Measurements from ENCODE around the gene HNRNPH2.

HNRNPH2 gene

DNA sequence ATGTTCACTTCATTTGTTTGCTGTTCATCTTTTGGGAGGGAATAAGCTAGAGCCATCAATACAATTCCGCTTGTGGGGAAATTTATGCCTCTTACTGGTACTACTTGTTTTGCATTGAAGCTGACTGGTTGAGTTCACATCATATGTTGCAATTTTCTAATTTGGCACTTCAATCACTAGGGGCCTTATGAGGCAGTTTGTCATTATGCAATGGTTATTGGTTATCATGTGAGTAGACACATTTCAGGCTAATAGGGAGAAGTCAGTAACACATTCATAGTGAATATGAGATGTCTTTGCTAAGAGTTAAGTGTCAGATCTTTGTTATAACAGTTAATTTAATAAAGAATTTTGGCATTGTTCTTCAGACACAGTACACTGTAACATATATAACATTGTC, 12.2 kb upstream of the HNRNPH2 start:
- no peak for DNase-seq (ENCODE audit: low read depth, low spot score)

DNA sequence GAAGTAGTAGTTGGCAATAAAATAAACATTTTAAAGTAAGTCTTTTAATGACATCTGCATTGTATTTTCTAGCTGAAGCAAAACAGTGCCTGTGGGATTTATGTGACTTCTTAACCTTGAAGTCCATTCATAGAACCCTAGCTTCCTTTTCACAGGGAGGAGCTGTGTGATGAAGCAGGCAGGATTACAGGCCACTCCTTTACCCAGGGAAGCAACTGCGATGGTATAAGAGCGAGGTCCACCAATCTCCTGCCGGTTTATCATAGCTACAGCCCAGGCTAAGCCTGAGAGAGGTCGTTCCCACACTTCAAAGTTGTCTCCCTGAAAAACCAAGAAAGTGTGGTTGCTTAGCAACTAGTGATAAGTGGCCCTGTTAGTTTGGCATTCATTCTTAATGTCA, 10.2 kb upstream of the HNRNPH2 start:
- no peak for DNase-seq (ENCODE audit: low read depth, low spot score)

DNA sequence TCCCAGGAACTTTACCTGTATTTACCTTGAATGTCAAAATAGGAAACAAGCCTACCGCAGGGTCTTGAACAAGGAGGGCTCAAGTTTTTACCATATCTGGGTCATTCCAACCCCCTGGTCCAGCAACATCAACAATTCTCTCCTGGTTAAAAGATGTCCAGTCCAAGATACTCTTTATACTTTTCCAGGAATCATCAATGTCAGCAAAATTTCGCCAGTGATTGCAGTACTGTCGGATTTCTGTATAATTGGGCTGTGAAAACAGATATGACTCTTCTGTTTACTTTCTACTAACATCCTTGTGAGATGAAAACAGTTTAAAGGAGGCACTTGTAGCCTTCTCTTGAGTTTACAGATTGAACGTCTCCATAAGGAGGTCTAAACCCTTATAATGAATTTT, 9.3 kb upstream of the HNRNPH2 start:
- no peak for DNase-seq (ENCODE audit: low read depth, low spot score)

DNA sequence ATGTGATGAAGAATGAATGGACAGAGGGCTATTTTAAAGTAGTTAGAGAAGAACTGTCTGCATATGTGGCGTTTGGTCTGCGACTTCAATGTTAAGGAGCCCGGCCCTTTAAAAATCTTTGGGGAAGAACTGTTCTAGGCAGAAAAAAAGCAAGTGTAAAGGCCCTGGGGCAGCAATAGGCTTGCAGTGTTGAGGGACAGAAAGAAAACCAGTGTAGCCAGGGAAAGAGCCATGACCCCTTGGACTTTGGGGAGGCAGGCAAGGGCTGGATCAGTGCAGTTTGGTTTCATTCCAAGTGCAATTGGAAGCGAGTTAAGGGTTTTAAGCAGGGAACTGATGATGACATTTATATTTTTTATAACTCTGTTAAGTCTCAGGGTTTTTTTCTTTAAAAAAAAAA, 8.2 kb upstream of the HNRNPH2 start:
- DNase-seq (ENCODE audit: low read depth, low spot score) = no peak

DNA sequence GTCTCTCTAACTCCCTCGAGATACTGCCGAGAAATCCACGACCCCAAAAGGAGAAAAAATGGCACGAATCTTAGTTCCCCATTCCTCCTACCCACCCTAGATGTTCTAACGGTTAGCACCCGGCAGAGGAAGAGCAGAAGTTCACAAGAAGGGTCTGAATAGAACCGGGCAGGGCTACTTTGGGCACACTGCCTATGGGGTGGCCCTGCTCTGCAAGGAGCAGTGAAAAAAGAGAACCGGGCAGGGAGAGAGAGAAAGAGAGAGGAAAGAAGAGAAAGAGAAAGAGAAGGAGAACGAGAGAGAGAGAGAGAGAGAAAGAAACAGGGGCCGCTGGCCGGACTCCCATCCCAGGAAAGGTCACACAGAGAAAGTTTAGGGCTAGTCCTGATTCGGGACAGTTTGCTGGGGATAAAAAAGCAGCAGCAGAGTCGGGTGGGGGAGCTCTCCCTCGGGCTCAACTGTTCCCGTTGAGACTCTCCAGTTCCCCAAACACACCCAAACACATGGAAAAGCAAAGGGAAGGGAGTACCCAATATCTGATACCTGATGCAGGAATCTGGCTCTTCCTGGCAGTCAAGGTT, 765 bp upstream of the HNRNPH2 start:
- no peak for DNase-seq (ENCODE audit: low read depth, low spot score)

DNA sequence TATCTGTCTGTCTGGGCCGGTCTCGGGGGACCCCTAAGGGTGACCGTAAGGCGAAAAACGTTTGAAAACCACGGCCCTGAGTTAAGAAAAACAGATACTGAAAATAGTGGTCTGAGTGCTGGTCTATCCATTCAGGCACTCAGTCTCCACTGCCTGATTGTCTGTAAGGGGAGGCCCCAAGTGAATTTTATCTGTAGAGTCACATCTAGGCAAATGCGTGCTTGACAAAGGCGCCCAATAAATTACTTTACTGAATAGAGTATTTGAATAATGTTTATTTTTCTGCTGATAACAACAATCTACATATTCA, 465 bp downstream of the HNRNPH2 start:
- DNase-seq (ENCODE audit: low read depth, low spot score) = no peak

DNA sequence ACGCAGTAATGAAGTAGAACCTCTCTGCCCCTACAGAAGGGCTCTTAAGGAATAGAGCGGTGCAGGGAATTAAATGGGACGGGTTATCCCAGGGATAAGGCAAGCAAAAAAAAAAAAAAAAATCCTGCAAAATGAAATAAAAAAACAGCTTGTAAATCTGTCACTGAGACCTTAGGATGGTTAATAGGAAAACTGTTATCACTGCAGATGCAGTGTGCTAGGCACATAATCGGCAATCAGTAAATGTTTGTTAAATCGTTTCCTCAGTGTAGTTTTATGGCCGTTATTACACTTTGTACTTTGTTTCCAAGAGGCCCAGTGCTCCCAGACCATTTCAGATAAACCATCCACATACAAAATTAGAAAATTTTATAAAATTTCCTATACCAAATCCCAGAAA, 1.0 kb downstream of the HNRNPH2 start:
- no peak for DNase-seq (ENCODE audit: low read depth, low spot score)

DNA sequence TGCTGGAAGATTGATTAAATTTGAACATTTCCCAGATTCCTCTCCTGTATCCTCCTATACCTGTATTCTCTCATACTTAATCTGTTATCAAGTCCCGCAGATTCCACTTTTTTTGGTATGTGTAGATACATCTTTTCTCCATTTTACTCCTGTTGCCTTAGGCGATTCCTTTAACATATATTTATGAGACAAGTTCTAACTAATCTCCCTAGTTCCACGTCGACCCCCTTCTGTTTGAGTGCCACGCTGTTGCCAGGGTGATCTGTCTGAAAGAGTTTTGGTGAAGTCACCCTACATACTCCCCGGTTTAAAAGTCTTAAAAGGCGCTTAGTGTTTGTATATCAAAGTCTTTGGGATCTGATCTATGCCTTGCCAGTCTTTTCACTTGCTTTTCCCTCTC, 2.4 kb downstream of the HNRNPH2 start:
- no peak for DNase-seq (ENCODE audit: low read depth, low spot score)

DNA sequence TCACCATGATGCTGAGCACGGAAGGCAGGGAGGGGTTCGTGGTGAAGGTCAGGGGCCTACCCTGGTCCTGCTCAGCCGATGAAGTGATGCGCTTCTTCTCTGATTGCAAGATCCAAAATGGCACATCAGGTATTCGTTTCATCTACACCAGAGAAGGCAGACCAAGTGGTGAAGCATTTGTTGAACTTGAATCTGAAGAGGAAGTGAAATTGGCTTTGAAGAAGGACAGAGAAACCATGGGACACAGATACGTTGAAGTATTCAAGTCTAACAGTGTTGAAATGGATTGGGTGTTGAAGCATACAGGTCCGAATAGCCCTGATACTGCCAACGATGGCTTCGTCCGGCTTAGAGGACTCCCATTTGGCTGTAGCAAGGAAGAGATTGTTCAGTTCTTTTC, 4.0 kb downstream of the HNRNPH2 start:
- DNase-seq (ENCODE audit: low read depth, low spot score) = no peak

DNA sequence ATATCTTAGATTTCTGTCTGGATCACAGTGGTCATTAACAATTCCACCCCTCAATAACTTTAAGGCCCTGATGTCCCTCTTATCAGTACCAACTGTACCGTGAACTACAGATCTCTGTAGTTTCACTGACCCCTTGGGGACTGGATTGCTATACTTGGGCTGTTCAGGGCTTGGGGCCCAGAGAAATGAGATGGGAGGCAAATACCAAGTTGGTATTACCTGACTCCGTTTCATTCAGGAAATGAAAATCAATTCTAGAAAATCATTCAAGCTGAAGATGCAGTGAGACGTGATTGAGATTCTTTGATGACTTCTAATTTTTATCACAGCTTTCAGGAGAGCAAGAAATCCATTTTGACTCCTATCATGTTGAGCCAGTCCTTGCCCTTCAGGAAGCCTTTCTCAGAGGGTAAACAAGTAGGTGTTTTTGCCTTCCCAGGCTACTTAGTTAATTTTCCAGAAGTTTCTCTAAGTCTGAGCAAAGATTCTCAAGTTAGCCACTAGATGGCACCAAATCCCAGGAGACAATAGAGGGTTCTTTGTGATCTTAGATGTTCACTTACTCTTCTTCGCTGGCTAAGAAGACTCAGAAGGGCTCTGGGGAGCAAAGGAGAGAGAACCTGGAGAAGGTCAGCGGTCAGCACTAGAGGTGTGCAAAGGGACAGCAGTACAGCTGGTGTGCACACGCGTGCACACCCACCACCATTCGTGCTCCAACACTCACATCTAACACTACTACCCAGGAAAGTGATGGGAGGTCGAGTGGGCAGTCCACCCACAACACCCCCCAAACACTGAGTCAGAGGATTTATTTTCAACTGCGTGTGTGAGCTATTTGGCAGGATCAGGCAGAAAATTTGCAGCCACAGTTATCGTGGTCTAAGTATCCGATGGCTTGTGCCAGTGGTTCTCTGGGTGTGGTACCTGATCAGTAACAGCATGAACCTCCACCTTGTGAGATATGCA, 7.4 kb downstream of the HNRNPH2 start:
- DNase-seq (ENCODE audit: low read depth, low spot score) = no peak

DNA sequence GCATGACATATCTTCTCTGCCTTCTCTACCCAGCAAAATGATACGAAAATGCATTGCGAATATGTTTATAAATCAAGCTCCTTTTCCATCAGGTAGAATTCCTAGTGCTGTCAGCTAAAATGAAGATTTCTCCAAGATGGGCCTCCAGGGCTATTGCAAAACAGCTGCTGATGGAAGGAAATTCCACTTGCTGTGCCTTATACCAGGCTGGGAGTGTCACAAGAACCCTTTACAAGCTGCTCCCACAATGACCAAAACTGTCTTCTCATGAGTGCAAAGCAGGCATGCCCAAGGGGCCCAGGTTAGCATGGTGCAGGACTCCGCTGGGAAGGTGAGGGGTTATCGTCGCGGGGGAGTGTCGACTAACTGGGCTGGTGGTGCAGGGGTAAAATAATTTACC, 8.7 kb downstream of the HNRNPH2 start:
- no peak for DNase-seq (ENCODE audit: low read depth, low spot score)

DNA sequence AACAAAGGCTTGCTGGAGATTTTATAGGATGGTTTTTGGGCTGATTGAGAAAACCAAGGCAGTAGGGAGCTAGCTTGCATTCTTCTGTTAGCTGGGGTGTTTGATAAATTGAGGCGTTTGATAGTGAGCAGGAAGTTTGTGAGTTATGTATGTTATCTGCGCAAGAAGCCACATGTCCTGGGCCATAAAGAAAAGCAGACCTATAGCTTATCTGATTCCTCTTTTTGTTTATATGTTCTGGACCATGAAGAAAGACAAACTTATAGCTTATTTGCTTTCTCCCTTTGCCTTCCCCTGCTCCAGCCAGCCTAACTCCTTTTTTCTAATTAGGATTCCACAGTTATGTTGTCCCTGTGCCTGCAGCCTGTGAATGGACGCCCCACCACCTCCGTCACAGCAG, 9.2 kb downstream of the HNRNPH2 start:
- DNase-seq (ENCODE audit: low read depth, low spot score) = no peak

DNA sequence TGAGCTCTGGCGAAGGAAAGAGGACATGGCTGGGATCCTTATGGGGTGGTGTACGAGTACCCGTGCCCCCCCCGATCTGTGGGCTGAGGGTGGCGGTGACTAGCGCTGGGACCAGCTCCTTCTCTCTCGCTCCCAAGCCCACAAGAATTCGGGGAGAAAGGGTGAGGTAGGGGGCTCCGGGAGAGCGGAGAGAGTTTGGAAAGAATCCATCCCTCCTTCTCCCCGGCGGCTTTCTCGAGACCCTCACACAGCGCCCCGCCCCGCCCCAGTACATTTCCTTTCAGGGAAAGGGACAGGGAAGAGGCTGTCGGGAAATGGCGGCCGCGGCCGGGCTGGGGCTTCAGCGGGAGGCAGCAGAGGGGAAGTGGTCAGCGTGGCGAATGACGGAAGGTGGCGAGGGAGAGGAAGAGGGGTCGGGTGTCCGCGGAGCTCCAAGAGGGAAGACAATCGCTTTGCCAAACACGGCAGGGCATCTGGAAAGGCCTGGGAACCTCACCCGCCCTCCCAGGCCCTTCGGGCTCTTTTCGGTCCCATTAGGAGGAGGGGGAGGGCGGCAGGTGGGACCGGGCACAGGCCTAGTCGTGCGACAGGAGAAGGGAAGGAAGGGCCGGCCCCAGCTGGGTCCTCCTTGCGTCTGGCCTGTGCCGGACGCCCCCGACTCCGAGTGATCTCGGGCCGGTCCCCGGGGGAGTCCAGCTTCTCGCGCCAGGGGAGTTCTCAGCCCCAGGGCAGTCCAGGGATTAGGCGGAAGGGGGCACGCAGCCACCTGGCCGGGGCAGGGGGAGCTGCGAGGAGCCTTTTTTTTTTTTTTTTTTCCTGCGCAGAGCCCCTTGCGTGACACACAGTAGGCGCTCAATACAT, 10.2 kb downstream of the HNRNPH2 start:
- DNase-seq (ENCODE audit: low read depth, low spot score) = no peak

DNA sequence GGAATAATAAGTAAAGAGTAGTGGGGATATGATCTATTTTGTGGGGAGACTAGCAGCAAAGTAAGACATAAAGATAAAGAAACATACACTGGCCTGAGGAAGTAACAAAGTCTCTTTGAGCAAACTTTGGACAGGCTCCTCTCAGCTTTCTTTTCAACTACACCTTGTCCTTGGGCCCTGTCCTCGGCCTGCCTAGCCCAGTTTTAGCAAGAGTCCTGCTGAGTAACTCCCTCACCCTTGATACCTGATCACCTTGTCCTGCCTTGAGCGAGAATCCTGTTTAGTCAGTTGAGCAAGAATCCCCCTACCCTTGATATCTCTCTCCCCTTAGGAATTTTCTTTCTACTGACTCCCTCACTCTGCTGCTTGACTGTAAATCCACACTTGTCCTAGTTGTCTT, 11.5 kb downstream of the HNRNPH2 start:
- no peak for DNase-seq (ENCODE audit: low read depth, low spot score)

DNA sequence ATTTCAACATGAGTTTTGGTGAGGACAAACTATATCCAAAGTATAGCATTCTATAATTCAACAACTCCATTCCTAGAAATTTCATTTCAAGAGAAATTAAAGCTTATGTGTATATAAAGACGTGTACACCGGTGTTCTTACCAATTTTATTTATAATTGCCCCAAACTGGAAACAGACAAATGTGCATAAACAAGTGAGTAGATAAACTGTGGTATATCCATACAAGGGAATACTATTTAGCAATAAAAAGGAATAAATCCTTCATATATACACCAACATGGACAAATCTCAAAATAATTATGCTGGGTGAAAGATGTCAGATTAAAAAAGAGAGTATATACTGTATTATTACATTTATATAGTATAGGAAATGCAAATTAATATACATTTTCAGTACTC, 19.9 kb downstream of the HNRNPH2 start:
- no peak for DNase-seq (ENCODE audit: low read depth, low spot score)

DNA sequence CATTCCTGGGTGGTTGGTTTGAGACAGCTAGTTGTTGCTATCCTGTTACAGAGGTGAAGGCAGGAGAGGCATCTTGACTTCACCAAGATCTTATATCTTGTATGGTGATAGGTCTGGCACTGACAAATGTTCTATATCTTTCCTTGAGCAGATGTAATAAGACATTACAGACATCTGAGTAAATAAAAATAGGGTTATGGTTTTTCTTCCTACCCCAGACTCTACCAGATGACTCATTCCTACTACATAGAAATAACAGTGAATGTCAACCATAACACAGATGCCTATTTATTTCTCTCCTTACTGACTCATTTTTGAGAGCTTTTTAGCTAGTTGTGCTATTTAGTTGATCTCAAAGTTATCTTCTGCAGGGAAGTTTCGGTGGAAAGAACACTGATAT, 21.9 kb downstream of the HNRNPH2 start:
- DNase-seq (ENCODE audit: low read depth, low spot score) = no peak

DNA sequence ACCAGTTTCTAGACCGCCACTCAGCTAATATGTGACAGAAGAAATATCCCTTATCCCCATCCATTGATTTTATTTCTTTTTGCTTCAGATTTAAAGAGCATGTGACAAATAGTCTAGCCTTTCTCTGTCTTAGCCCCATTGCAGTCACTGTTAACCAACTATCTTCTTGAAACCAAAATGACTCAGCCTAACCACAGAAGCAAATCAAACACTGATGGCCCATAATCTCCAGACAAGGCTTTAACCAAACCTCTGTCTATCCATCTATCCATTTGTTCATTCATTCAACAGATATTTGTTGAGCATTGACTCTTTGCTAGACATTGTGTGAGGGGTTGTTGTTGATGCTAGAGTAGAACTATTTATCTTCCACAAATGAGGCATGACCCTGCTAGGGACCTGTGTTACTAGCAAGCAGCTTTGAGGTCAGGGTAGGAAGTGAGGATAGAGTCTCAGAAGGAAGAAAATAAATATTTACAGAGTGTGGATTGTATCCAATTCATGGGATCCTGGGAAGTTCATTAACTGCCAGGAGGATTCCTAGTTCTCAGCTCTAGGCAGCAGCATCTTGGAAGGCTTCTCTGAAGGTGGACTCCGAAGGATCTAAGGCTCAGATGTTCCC, 22.5 kb downstream of the HNRNPH2 start:
- no peak for DNase-seq (ENCODE audit: low read depth, low spot score)

DNA sequence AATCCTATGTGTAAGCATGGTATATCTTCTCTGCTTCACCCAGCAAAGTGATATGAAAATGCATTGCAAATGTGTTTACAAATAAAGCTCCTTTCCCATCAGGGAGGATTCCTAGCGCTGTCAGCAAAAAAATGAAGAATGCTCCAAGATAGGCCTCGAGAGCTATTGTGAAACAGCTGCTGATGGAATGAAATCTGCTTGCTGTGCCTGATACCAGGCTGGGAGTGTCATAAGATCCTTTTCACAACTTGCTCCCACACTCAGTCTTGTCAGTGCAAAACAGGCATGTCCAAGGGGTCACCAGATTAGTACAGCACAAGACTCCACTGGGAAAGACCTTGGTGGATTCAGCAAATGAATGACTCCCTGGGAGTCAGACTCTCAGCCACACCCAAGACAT, 34.1 kb downstream of the HNRNPH2 start:
- no peak for DNase-seq (ENCODE audit: low read depth, low spot score)

DNA sequence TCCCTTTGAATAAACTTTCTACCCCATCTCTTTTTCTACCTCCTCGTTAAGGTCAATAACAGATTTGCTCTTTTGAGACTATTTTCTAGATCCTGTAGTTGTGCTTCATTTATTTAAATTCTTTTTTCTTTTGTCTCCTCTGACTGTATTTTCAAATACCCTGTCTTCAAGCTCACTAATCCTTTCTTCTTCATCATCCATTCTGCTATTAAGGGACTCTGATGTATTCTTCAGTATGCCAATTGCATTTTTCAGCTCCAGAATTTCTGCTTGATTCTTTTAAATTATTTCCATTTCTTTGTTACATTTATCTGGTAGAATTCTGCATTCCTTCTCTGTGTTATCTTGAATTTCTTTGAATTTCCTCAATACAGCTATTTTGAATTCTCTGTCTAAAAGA, 41.3 kb downstream of the HNRNPH2 start:
- DNase-seq (ENCODE audit: low read depth, low spot score) = no peak

DNA sequence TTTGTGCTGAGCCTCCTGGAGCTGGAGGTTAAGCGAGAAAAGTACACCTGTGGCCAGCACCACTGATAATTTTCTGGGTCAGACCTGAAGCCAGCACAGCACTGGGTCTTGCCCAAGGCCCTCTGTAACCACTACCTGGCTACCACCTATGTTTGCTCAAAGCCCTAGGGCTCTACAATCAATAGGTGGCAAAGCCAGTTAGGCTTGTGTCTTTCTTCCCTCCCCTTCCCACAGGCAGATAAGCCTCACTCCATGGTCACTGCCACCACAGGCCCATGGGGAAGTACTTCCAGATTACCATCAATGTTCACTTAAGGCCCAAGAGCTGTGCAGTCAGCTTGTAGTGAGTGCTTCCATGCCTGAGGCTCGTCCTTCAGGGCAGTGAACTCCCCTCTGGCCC, 42.1 kb downstream of the HNRNPH2 start:
- no peak for DNase-seq (ENCODE audit: low read depth, low spot score)

DNA sequence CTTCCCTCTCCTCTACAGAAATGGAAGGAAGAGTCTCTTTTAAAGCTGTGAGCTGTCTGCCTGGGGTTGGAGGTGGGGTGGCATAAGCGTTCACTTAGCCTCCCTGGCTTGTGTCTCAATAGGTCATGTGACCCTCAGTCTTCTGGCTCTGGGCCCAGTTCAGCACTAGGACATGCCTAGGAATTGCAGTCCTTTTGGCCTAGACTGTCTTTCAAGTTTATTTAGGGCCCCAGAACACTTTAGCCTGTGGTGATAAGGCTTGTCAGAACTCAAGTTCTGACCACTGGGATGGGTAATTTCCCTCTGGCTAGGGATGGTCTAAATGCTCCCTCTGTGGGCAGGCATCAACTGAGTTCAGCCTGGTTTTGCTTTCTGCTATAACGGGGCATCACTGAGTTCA, 42.9 kb downstream of the HNRNPH2 start:
- no peak for DNase-seq (ENCODE audit: low read depth, low spot score)

DNA sequence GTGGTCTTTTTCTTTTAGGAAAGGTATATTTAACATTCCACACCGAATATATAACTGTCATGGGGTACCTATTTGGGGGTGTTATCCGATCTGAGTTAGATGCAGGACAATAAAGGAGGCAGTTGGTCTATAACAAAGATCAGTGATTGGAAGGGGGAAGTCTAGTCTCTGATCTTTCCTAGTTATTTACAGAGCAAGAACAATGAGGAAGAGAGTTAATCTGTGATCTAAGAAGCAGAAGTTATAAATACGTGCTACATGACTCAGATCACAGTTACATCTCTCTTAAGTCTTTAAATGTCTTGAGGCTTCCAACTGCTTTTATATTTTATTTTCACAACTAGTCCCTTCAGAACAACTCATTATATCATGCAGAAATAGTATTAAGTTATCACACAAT, 44.0 kb downstream of the HNRNPH2 start:
- no peak for DNase-seq (ENCODE audit: low read depth, low spot score)

Data from activated CD4-positive, CD25-positive, alpha-beta regulatory T cell treated with anti-CD3 and anti-CD28 coated beads, Interleukin-2, amount 50 U/mL, for 16 hours (primary cell).